Astrocyte of the cerebellum (primary cell): Measurements from ENCODE around the gene SMOC2.
"Not testable (repeated sequence)": the region's sequence is repeated elsewhere in the genome, so short reads cannot be mapped to it uniquely, and the experiment has no call there.

Experiments used
- DNase-seq: peaks from one replicate; pipeline ENCODE4 v3.0.0-alpha.2; 2011; ENCODE audit warnings: low read depth
- H3K4me3 ChIP-seq: 2 replicates; pipeline ENCODE4 v1.5.1; 2011; ENCODE audit warnings: mild to moderate bottlenecking, low read depth, low read length, moderate library complexity
- CTCF ChIP-seq: IDR thresholded peaks from 2 replicates; pipeline ENCODE4 v1.5.1; 2012; ENCODE audit warnings: low read length, low read depth, moderate library complexity, mild to moderate bottlenecking; ENCODE audit errors: missing control alignments
- in situ Hi-C: cut with HindIII; loops from 2 replicates; pipeline ENCODE4 v1.10.0; 2017; ENCODE audit warnings: low sequenced_read_pairs

SMOC2 gene

GRCh38 chr6:168535711-168536110, 94.7 kb downstream of the SMOC2 start:
- TF ChIP-seq CTCF, result no peak
- in situ Hi-C loops, result no loop called here
- no peak overlapping the region for H3K4me3 ChIP-seq
- no peak for DNase-seq

- no peak for DNase-seq
- H3K4me3 ChIP-seq, result no peak overlapping the region
- in situ Hi-C loops, result no loop called here
- TF ChIP-seq CTCF, result no peak
Measured at GRCh38 chr6:168536196-168536595, 95.2 kb downstream of the SMOC2 start.

GRCh38 chr6:168536665-168537539, 95.9 kb downstream of the SMOC2 start:
- no peak overlapping the region for H3K4me3 ChIP-seq
- TF ChIP-seq CTCF, result no peak
- in situ Hi-C loops, result no loop called here
- no peak for DNase-seq

- DNase-seq, result no peak
- no peak overlapping the region for H3K4me3 ChIP-seq
- TF ChIP-seq CTCF, result no peak
- in situ Hi-C loops, result no loop called here
Measured at GRCh38 chr6:168537540-168537884, 96.5 kb downstream of the SMOC2 start.

GRCh38 chr6:168538188-168538891, 97.4 kb downstream of the SMOC2 start:
- H3K4me3 ChIP-seq, in situ Hi-C loops, DNase-seq: not testable (repeated sequence)

GRCh38 chr6:168538892-168539811, 98.2 kb downstream of the SMOC2 start:
- no peak overlapping the region for H3K4me3 ChIP-seq
- in situ Hi-C loops, result no loop called here
- no peak for DNase-seq
- TF ChIP-seq CTCF, result no peak
